ENCODE data around the gene ELOB.

ELOB gene

GRCh38 chr16:2769675-2770056, 7.4 kb downstream of the ELOB start (continued):
- no peak for TF ChIP-seq ATF2 (tag by site-specific recombination; IDR thresholded peaks at IDR 0.05; ENCODE audit: low read depth)

GRCh38 chr16:2769100-2769529, 8.0 kb downstream of the ELOB start:
- Histone ChIP-seq H3K9me3 (ENCODE audit: control insufficient read depth, insufficient read depth, low read depth, low read length) (no peaks in the 10 kb centered on the region), H3K4me1 (ENCODE audit: control insufficient read depth, insufficient read depth, low read length) (no peaks in the 10 kb centered on the region; the same call in 1 of the 2 replicates), H3K27ac (ENCODE audit: extremely low read depth, low read depth, low read length) (no peak overlapping the region), H3K4me3 (ENCODE audit: low read depth, low read length) (no peak overlapping the region), H3K36me3 (ENCODE audit: control insufficient read depth in 2 of 2, insufficient read depth in 1 of 2, low read length in 2 of 2) (peaks cover 17 to 98% of the 10 kb centered on the region in 2 experiments)
- TF ChIP-seq ZNF341 (tag by site-specific recombination; IDR thresholded peaks at IDR 0.05; ENCODE audit: low read depth) (no peak), ZNF10 (tag by site-specific recombination; IDR thresholded peaks at IDR 0.05) (peak; percentile 84), ZIC2 (tag by site-specific recombination; IDR thresholded peaks at IDR 0.05) (peak; percentile 69), EGR2 (tag by site-specific recombination; IDR thresholded peaks at IDR 0.05; ENCODE audit: low read depth) (peak; percentile 97), ZBTB26 (tag by site-specific recombination; optimal IDR thresholded peaks at IDR 0.05) (no peak), ZBTB8A (tag by site-specific recombination; IDR thresholded peaks at IDR 0.05) (0 out of 2 replicates have a peak, but pooled peaks have one; percentile 4), ZNF513 (tag by site-specific recombination; IDR thresholded peaks at IDR 0.05) (peak; percentile 100), MZF1 (tag by site-specific recombination; IDR thresholded peaks at IDR 0.05; ENCODE audit: borderline replicate concordance) (no peak), PRDM10 (tag by site-specific recombination; IDR thresholded peaks at IDR 0.05) (0 out of 2 replicates have a peak, but pooled peaks have one; percentile 16), GLIS2 (tag by site-specific recombination; IDR thresholded peaks at IDR 0.05) (peak; percentile 40), ZFHX2 (tag by site-specific recombination; conservative IDR thresholded peaks at IDR 0.05) (peak; percentile 89), YY2 (tag by site-specific recombination; IDR thresholded peaks at IDR 0.05) (no peak), ZNF23 (tag by site-specific recombination; IDR thresholded peaks at IDR 0.05; ENCODE audit: borderline replicate concordance) (no peak)
- ChIA-PET POLR2A (interaction anchor here (0.7 to 1.4 kb wide), 3 partner anchors 9 to 16 kb away, joined by 3 to 5 read pairs (median 3); partner anchors contain the start of gene SRRM2), CTCF (interaction anchor here (1.7 kb wide), 1 partner anchor 15 kb away, joined by 3 read pairs; no protein-coding TSS in a partner anchor)
